RWPE1 (cell line): ENCODE results near the gene CDKAL1.

ENCODE experiments used
- CTCF ChIA-PET: fragments of 350-600 bp; sonication (Branson Sonifier 250); formaldehyde crosslinking; extraction: SDS; loops from one replicate; lab custom pipeline; 2021; lab: Yijun Ruan, JAX
- POLR2A ChIA-PET: fragments of 400-600 bp; formaldehyde crosslinking; extraction: SDS; loops from one replicate; lab custom pipeline; 2020; ENCODE audit warnings: antibody characterized with exemption; ENCODE audit not compliant: low non-redundant PET; lab: Yijun Ruan, JAX
- DNase-seq: peaks from one replicate; pipeline ENCODE4 v3.0.0; 2012; ENCODE audit warnings: low spot score
- H3K27ac ChIP-seq: fragments of 450-650 bp; 2 replicates; pipeline ENCODE4 v1.5.1; 2017
- CTCF ChIP-seq: fragments of 450-650 bp; conservative IDR thresholded peaks from 2 replicates; pipeline ENCODE4 v1.5.1; 2017; ENCODE audit warnings: low read depth, mild to moderate bottlenecking

Gene CDKAL1

GRCh38 chr6:20775981-20776380 lies 241.7 kb downstream of the CDKAL1 start:
- no peak for DNase-seq
- H3K27ac ChIP-seq: no peak overlapping the region
- CTCF ChIA-PET: no interaction called here
- no peak for TF ChIP-seq CTCF
- POLR2A ChIA-PET: no interaction called here

GRCh38 chr6:20777801-20778200 lies 243.5 kb downstream of the CDKAL1 start:
- no peak overlapping the region for H3K27ac ChIP-seq
- POLR2A ChIA-PET: no interaction called here
- CTCF ChIA-PET: interaction anchor here (0.6 to 0.9 kb wide), 3 partner anchors 18 to 215 kb away, joined by 3 to 4 read pairs (median 3); no protein-coding TSS in a partner anchor
- TF ChIP-seq CTCF: no peak
- no peak for DNase-seq

- no peak for DNase-seq
- no peak overlapping the region for H3K27ac ChIP-seq
- CTCF ChIA-PET: interaction anchor here (0.8 to 0.9 kb wide), 2 partner anchors 17 to 215 kb away, joined by 3 to 4 read pairs; no protein-coding TSS in a partner anchor
- no peak for TF ChIP-seq CTCF
- POLR2A ChIA-PET: no interaction called here
Measured at GRCh38 chr6:20778459-20778858, 244.2 kb downstream of the CDKAL1 start.

- CTCF ChIA-PET: no interaction called here
- POLR2A ChIA-PET: no interaction called here
- TF ChIP-seq CTCF: no peak
- no peak for DNase-seq
- no peak overlapping the region for H3K27ac ChIP-seq
Measured at GRCh38 chr6:20778912-20779311, 244.7 kb downstream of the CDKAL1 start.

GRCh38 chr6:20789162-20789561 lies 254.9 kb downstream of the CDKAL1 start:
- DNase-seq: no peak
- ChIA-PET CTCF (no interaction called here), POLR2A (no interaction called here)
- no peak overlapping the region for H3K27ac ChIP-seq
- peak; percentile 22; the same call in 1 of the 2 replicates for TF ChIP-seq CTCF

- POLR2A ChIA-PET: no interaction called here
Measured at GRCh38 chr6:20790032-20790791, 256.0 kb downstream of the CDKAL1 start.

More at GRCh38 chr6:20790032-20790791, 256.0 kb downstream of the CDKAL1 start:
- no peak for DNase-seq
- TF ChIP-seq CTCF: no peak
- no peak overlapping the region for H3K27ac ChIP-seq
- CTCF ChIA-PET: no interaction called here
